ENCODE data around the gene CIDEA. TPM values are rescaled to one million over a fixed set of nuclear protein-coding genes. Genes with fewer than 3 reads are reported as not detected.

Gene CIDEA
- total RNA-seq, 1 experiment from 2014 or later = not detected

GRCh38 chr18:12326711-12327460 lies 72.7 kb downstream of the CIDEA start:
- no TSS peak for BruUV-seq (replicated peaks)
- no peaks in the 10 kb centered on the region for H3K9me2 ChIP-seq (replicated peaks; ENCODE audit: low read length)
- TF ChIP-seq EZH2phosphoT487 (IDR thresholded peaks at IDR 0.05; ENCODE audit: borderline replicate concordance, low read length) (no peak), CTCF (conservative IDR thresholded peaks at IDR 0.05; ENCODE audit: low read depth, low read length) (no peak), EZH2 (IDR thresholded peaks at IDR 0.05; ENCODE audit: low read length, unreplicated experiment) (no peak)
- 0 out of 2 replicates have a peak, but pooled peaks cover 4% of the 10 kb centered on the region for H3K79me2 ChIP-seq (ENCODE audit: low read length)
- DNase-seq (no peak), ATAC-seq (no peak)
- H3K27ac ChIP-seq (ENCODE audit: low read length) = no peak overlapping the region
- peaks cover 36% of the 10 kb centered on the region for H3K36me3 ChIP-seq (ENCODE audit: low read depth, low read length)
- H3K4me3 ChIP-seq (ENCODE audit: low read length) = no peak overlapping the region
- H2AFZ ChIP-seq (ENCODE audit: low read length) = no peak overlapping the region
- intact Hi-C loops (cut with micrococcal nuclease) = no loop called here
- CTCF ChIA-PET = no interaction called here
- H3K9ac ChIP-seq (ENCODE audit: low read length) = no peak overlapping the region
- H3K9me3 ChIP-seq (ENCODE audit: low read length) = no peaks in the 10 kb centered on the region
- H3F3A ChIP-seq (ENCODE audit: low read length, unreplicated experiment) = peaks cover 4% of the 10 kb centered on the region
- no peaks in the 10 kb centered on the region for H3K4me1 ChIP-seq (ENCODE audit: insufficient read depth, low read length)
- POLR2A ChIA-PET (ENCODE audit: unreplicated experiment) = no interaction called here
- no peaks in the 10 kb centered on the region for H3K27me3 ChIP-seq (ENCODE audit: low read length)
- H4K20me1 ChIP-seq (ENCODE audit: low read length) = no peaks in the 10 kb centered on the region; the same call in 1 of the 2 replicates
- H3K4me2 ChIP-seq (ENCODE audit: low read length) = no peak overlapping the region

Other genes starting within 250 kb of the CIDEA start
- not detected in 2 replicates for gene ANKRD62, start 160.5 kb upstream of the CIDEA start, total RNA-seq (2014; rRNA removed)
- gene TUBB6, start 53.9 kb downstream of the CIDEA start, total RNA-seq (2014; rRNA removed) = 191 and 232 TPM in 2 replicates
- 79.3 and 95.7 TPM in 2 replicates for gene AFG3L2, start 122.9 kb downstream of the CIDEA start, total RNA-seq (2014; rRNA removed)
- 9.7 and 16.5 TPM in 2 replicates for gene PRELID3A, start 153.6 kb downstream of the CIDEA start, total RNA-seq (2014; rRNA removed)

Data from PC-3 (cell line).